ENCODE measurements around the gene PECR.

- TF ChIP-seq POLR2A (IDR thresholded peaks at IDR 0.05) (no peak), CTCF (IDR thresholded peaks at IDR 0.05) (no peak)
These were observed 37.7 kb downstream of the PECR start for GRCh38 chr2:216043949-216044348.
